Large intestine (tissue), 1 donor: ENCODE data around the gene OR8D1. TPM values are rescaled to one million over a fixed set of nuclear protein-coding genes. Genes with fewer than 3 reads are reported as not detected.

Experiments
- polyA plus RNA-seq: library from polyadenylated mRNA; unstranded; fragments of 120-200 nt; gene quantifications from one replicate; pipeline ENCODE4 v1.2.1, GENCODE V29; 2013

OR8D1 gene
- polyA plus RNA-seq, 1 donor, result under 0.01 TPM

Other genes starting within 250 kb of the OR8D1 start
- gene VWA5A, start 198.5 kb downstream of the OR8D1 start, polyA plus RNA-seq, result 24.6 TPM
- gene OR10D3, start 130.6 kb downstream of the OR8D1 start, polyA plus RNA-seq, result not detected
- gene OR8G1, start 72.9 kb downstream of the OR8D1 start, polyA plus RNA-seq, result not detected
- not detected for gene OR8G5, start 57.6 kb downstream of the OR8D1 start, polyA plus RNA-seq
- gene OR8D2, start 6.2 kb upstream of the OR8D1 start, polyA plus RNA-seq, result not detected
- not detected for gene OR8B2, start 70.5 kb upstream of the OR8D1 start, polyA plus RNA-seq
- not detected for gene OR8B3, start 85.1 kb upstream of the OR8D1 start, polyA plus RNA-seq
- not detected for gene OR8B4, start 110.9 kb upstream of the OR8D1 start, polyA plus RNA-seq
- gene OR8B8, start 131.7 kb upstream of the OR8D1 start, polyA plus RNA-seq, result not detected
- not detected for gene OR8B12, start 229.7 kb upstream of the OR8D1 start, polyA plus RNA-seq